Sigmoid colon (tissue), 4 donors: Measurements from ENCODE around the gene PRRC2C.

Source experiments
- EP300 ChIP-seq, 4 donors: sonication (generic); formaldehyde crosslinking; IDR thresholded peaks; one replicate each; pipeline ENCODE4 v1.6.1; 2017; ENCODE audit warnings: antibody characterized with exemption in 4 of 4
- TF ChIP-seq, protein P1 (sequence below), 4 experiments: fragments of 450-650 bp in 3 of 4; fragments of 200-600 bp in 1 of 4; IDR thresholded peaks; one replicate each; pipeline ENCODE4 v1.5.1; 2016 to 2019; ENCODE audit warnings: antibody characterized with exemption in 4 of 4, mild to moderate bottlenecking in 3 of 4, moderate library complexity in 2 of 4

- TF ChIP-seq EP300 (IDR thresholded peaks at IDR 0.05), result no peak
- TF ChIP-seq, protein P1, sequence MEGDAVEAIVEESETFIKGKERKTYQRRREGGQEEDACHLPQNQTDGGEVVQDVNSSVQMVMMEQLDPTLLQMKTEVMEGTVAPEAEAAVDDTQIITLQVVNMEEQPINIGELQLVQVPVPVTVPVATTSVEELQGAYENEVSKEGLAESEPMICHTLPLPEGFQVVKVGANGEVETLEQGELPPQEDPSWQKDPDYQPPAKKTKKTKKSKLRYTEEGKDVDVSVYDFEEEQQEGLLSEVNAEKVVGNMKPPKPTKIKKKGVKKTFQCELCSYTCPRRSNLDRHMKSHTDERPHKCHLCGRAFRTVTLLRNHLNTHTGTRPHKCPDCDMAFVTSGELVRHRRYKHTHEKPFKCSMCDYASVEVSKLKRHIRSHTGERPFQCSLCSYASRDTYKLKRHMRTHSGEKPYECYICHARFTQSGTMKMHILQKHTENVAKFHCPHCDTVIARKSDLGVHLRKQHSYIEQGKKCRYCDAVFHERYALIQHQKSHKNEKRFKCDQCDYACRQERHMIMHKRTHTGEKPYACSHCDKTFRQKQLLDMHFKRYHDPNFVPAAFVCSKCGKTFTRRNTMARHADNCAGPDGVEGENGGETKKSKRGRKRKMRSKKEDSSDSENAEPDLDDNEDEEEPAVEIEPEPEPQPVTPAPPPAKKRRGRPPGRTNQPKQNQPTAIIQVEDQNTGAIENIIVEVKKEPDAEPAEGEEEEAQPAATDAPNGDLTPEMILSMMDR (IDR thresholded peaks at IDR 0.05), result no peak
Observed at GRCh38 chr1:171622152-171622462, 136.8 kb downstream of the PRRC2C start, which contains the start of gene MYOCOS.
